ENCODE results near the gene SLC25A29.
"Not testable (repeated sequence)": the region's sequence is repeated elsewhere in the genome, so short reads cannot be mapped to it uniquely, and the experiment has no call there.

Gene SLC25A29

GRCh38 chr14:100306101-100306997 lies at the start of gene SLC25A29:
Gene SLC25A29 (minus strand): TSS chr14:100306444. CDS start chr14:100306232, 212 bp downstream.
- Histone ChIP-seq H3K27ac (ENCODE audit: low read depth, low read length) (peak within 1 kb of the TSS; percentile 55), H3K27me3 (ENCODE audit: control insufficient read depth, insufficient read depth, low read length) (no peaks in the 10 kb centered on the region), H3K4me3 (ENCODE audit: low read length) (peak within 1 kb of the TSS; percentile 63), H3K9ac (ENCODE audit: low read length) (peak within 1 kb of the TSS; percentile 58), H3K4me1 (ENCODE audit: control insufficient read depth, insufficient read depth, low read length) (peaks cover 7% of the 10 kb centered on the region), H3K36me3 (ENCODE audit: control insufficient read depth, insufficient read depth, low read length) (no peaks in the 10 kb centered on the region)

- no peak overlapping the region for H3K9ac ChIP-seq (ENCODE audit: low read length)
- H3K4me1 ChIP-seq (ENCODE audit: control insufficient read depth, insufficient read depth, low read length), result no peaks in the 10 kb centered on the region
- no peak overlapping the region for H3K27ac ChIP-seq (ENCODE audit: low read depth, low read length)
- peaks cover 30% of the 10 kb centered on the region for H3K36me3 ChIP-seq (ENCODE audit: control insufficient read depth, insufficient read depth, low read length)
- no peak overlapping the region for H3K4me3 ChIP-seq (ENCODE audit: low read length)
- no peaks in the 10 kb centered on the region for H3K27me3 ChIP-seq (ENCODE audit: control insufficient read depth, insufficient read depth, low read length)
Observed at GRCh38 chr14:100350986-100351385, 44.7 kb upstream of the SLC25A29 start.

GRCh38 chr14:100350276-100350926 lies 44.2 kb upstream of the SLC25A29 start:
- Histone ChIP-seq H3K9ac (ENCODE audit: low read length) (no peak overlapping the region), H3K4me1 (ENCODE audit: control insufficient read depth, insufficient read depth, low read length) (no peaks in the 10 kb centered on the region), H3K27ac (ENCODE audit: low read depth, low read length) (no peak overlapping the region), H3K36me3 (ENCODE audit: control insufficient read depth, insufficient read depth, low read length) (peaks cover 32% of the 10 kb centered on the region), H3K27me3 (ENCODE audit: control insufficient read depth, insufficient read depth, low read length) (no peaks in the 10 kb centered on the region), H3K4me3 (ENCODE audit: low read length) (no peak overlapping the region)

- no peaks in the 10 kb centered on the region for H3K4me1 ChIP-seq (ENCODE audit: control insufficient read depth, insufficient read depth, low read length)
- no peak overlapping the region for H3K9ac ChIP-seq (ENCODE audit: low read length)
- H3K27me3 ChIP-seq (ENCODE audit: control insufficient read depth, insufficient read depth, low read length), result no peaks in the 10 kb centered on the region
- peaks cover 26% of the 10 kb centered on the region for H3K36me3 ChIP-seq (ENCODE audit: control insufficient read depth, insufficient read depth, low read length)
- H3K4me3 ChIP-seq (ENCODE audit: low read length), result no peak overlapping the region
- H3K27ac ChIP-seq (ENCODE audit: low read depth, low read length), result no peak overlapping the region
Observed at GRCh38 chr14:100348784-100349685, 42.8 kb upstream of the SLC25A29 start.

GRCh38 chr14:100348253-100348729 lies 42.0 kb upstream of the SLC25A29 start:
- Histone ChIP-seq H3K9ac (ENCODE audit: low read length) (no peak overlapping the region), H3K27ac (ENCODE audit: low read depth, low read length) (no peak overlapping the region), H3K27me3 (ENCODE audit: control insufficient read depth, insufficient read depth, low read length) (no peaks in the 10 kb centered on the region), H3K4me1 (ENCODE audit: control insufficient read depth, insufficient read depth, low read length) (no peaks in the 10 kb centered on the region), H3K36me3 (ENCODE audit: control insufficient read depth, insufficient read depth, low read length) (peaks cover 20% of the 10 kb centered on the region), H3K4me3 (ENCODE audit: low read length) (no peak overlapping the region)

GRCh38 chr14:100346306-100347091 lies 40.3 kb upstream of the SLC25A29 start:
- Histone ChIP-seq H3K9ac (ENCODE audit: low read length) (no peak overlapping the region), H3K27me3 (ENCODE audit: control insufficient read depth, insufficient read depth, low read length) (no peaks in the 10 kb centered on the region), H3K4me3 (ENCODE audit: low read length) (no peak overlapping the region), H3K4me1 (ENCODE audit: control insufficient read depth, insufficient read depth, low read length) (peaks cover 7% of the 10 kb centered on the region), H3K36me3 (ENCODE audit: control insufficient read depth, insufficient read depth, low read length) (peaks cover 21% of the 10 kb centered on the region), H3K27ac (ENCODE audit: low read depth, low read length) (no peak overlapping the region)

GRCh38 chr14:100345711-100346110 lies 39.5 kb upstream of the SLC25A29 start:
- Histone ChIP-seq H3K27ac (ENCODE audit: low read depth, low read length) (no peak overlapping the region), H3K4me3 (ENCODE audit: low read length) (no peak overlapping the region), H3K36me3 (ENCODE audit: control insufficient read depth, insufficient read depth, low read length) (peaks cover 17% of the 10 kb centered on the region)

GRCh38 chr14:100344657-100345056 lies 38.4 kb upstream of the SLC25A29 start:
- not testable (repeated sequence) for H3K9ac ChIP-seq (ENCODE audit: low read length); H3K4me3 ChIP-seq (ENCODE audit: low read length); H3K4me1 ChIP-seq (ENCODE audit: control insufficient read depth, insufficient read depth, low read length); H3K27me3 ChIP-seq (ENCODE audit: control insufficient read depth, insufficient read depth, low read length); H3K27ac ChIP-seq (ENCODE audit: low read depth, low read length)
- peaks cover 13% of the 10 kb centered on the region for H3K36me3 ChIP-seq (ENCODE audit: control insufficient read depth, insufficient read depth, low read length)

More at GRCh38 chr14:100345711-100346110, 39.5 kb upstream of the SLC25A29 start:
- Histone ChIP-seq H3K27me3 (ENCODE audit: control insufficient read depth, insufficient read depth, low read length) (no peaks in the 10 kb centered on the region), H3K9ac (ENCODE audit: low read length) (no peak overlapping the region), H3K4me1 (ENCODE audit: control insufficient read depth, insufficient read depth, low read length) (peaks cover 10% of the 10 kb centered on the region)

- not testable (repeated sequence) for H3K27ac ChIP-seq (ENCODE audit: low read depth, low read length); H3K4me3 ChIP-seq (ENCODE audit: low read length); H3K4me1 ChIP-seq (ENCODE audit: control insufficient read depth, insufficient read depth, low read length); H3K9ac ChIP-seq (ENCODE audit: low read length); H3K27me3 ChIP-seq (ENCODE audit: control insufficient read depth, insufficient read depth, low read length); H3K36me3 ChIP-seq (ENCODE audit: control insufficient read depth, insufficient read depth, low read length)
Observed at GRCh38 chr14:100342826-100343225, 36.6 kb upstream of the SLC25A29 start.

GRCh38 chr14:100342195-100342594 lies 36.0 kb upstream of the SLC25A29 start:
- H3K27me3 ChIP-seq (ENCODE audit: control insufficient read depth, insufficient read depth, low read length), result no peaks in the 10 kb centered on the region
- H3K27ac ChIP-seq (ENCODE audit: low read depth, low read length), result peak overlapping the region; percentile 41
- peaks cover 4% of the 10 kb centered on the region for H3K36me3 ChIP-seq (ENCODE audit: control insufficient read depth, insufficient read depth, low read length)
- peaks cover 10% of the 10 kb centered on the region for H3K4me1 ChIP-seq (ENCODE audit: control insufficient read depth, insufficient read depth, low read length)
- H3K4me3 ChIP-seq (ENCODE audit: low read length), result no peak overlapping the region
- no peak overlapping the region for H3K9ac ChIP-seq (ENCODE audit: low read length)

- peaks cover 7% of the 10 kb centered on the region for H3K36me3 ChIP-seq (ENCODE audit: control insufficient read depth, insufficient read depth, low read length)
- peaks cover 10% of the 10 kb centered on the region for H3K4me1 ChIP-seq (ENCODE audit: control insufficient read depth, insufficient read depth, low read length)
- H3K27me3 ChIP-seq (ENCODE audit: control insufficient read depth, insufficient read depth, low read length), result no peaks in the 10 kb centered on the region
- H3K27ac ChIP-seq (ENCODE audit: low read depth, low read length), result peak overlapping the region; percentile 41
- no peak overlapping the region for H3K9ac ChIP-seq (ENCODE audit: low read length)
- no peak overlapping the region for H3K4me3 ChIP-seq (ENCODE audit: low read length)
Observed at GRCh38 chr14:100341301-100342031, 35.2 kb upstream of the SLC25A29 start.

Measured in rectal smooth muscle tissue (tissue), 1 donor.